HG03025 (cell line): ENCODE data around the gene RRP36.

Source experiments
- ATAC-seq: cut with Tn5 transposase; IDR thresholded peaks from one replicate; pipeline ENCODE4 v1.9.1; 2021; ENCODE audit warnings: mild to moderate bottlenecking, moderate library complexity; ENCODE audit not compliant: unreplicated experiment, low FRiP score

RRP36 gene

DNA sequence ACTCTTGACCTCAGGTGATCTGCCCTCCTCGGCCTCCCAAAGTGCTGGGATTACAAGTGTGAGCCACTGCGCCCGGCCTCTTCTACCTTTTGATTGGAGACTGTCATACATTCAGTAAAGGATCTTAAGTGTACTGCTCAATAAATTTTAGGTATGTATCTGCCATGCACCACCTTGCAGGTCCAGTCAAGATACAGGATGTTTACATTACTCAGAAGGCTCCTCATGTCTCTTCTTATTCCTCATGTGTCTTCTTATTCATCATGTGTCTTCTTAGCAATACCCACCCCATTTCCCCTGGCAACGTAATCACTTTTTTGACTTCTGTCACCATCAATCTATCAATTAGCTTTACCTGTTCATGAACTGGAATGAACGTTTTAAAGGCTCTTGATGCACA lies 15.6 kb upstream of the RRP36 start:
- no peak for ATAC-seq

GRCh38 chr6:43006251-43006650 lies 15.2 kb upstream of the RRP36 start:
- ATAC-seq = no peak

- no peak for ATAC-seq
Observed at GRCh38 chr6:43007126-43007525, 14.3 kb upstream of the RRP36 start.

GRCh38 chr6:43009124-43009523 lies 12.3 kb upstream of the RRP36 start:
- ATAC-seq = no peak

GRCh38 chr6:43011207-43011606 lies 10.2 kb upstream of the RRP36 start:
- ATAC-seq = no peak

GRCh38 chr6:43012364-43012763 lies 9.1 kb upstream of the RRP36 start:
- no peak for ATAC-seq

GRCh38 chr6:43013097-43013842 lies 8.2 kb upstream of the RRP36 start:
- ATAC-seq = no peak

- peak; percentile 89 for ATAC-seq
Observed at GRCh38 chr6:43013843-43014433, 7.5 kb upstream of the RRP36 start, which contains the start of the genes KLHDC3 and MEA1. TSS of gene KLHDC3 (plus strand) at chr6:43014249. CDS start at chr6:43017193, 2,944 bp downstream. TSS of gene MEA1 (minus strand) at chr6:43013946. CDS start at chr6:43013813, 133 bp downstream.

DNA sequence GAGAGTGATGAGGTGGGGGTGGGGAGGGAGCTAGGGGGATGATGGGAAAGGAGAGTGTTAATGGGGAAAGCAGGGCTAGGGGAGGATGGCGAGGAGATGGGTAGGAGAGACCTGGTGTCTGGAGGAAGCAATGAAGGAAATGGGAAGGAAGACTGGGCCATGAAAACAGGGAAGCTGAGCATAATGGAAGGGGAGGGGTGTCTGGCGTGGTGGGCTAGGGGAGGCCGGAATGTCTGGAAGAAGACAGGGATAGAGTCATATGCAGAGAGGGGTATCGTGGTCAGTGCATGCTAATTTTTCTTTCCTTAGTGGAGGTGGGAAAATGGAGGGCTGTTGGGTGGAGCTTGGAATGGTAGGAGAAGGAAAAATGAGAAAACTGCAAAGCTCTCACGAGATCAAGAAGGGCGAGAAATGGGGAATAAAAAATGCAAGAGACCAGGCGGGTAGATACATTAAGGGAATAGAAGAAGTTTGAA lies 7.0 kb upstream of the RRP36 start:
- ATAC-seq = no peak

- no peak for ATAC-seq
Observed at GRCh38 chr6:43016176-43016942, 5.1 kb upstream of the RRP36 start.

DNA sequence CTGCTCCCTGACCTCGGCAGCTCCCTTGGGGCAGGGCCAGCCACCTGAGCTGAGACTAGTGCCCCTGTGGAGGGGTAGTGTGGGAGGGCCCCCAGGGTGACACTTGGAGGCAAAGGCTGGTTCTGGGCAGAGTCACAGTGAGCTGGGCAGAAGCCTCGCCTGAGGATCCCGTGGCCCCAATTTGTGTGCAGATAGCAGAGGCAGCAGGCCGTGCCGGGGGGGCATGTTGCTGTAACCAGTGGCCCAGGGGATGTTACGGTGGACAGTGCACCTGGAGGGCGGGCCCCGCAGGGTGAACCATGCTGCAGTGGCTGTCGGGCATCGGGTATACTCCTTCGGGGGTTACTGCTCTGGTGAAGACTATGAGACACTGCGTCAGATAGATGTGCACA lies 4.5 kb upstream of the RRP36 start:
- no peak for ATAC-seq

GRCh38 chr6:43019152-43019551 lies 2.3 kb upstream of the RRP36 start:
- ATAC-seq = no peak

GRCh38 chr6:43020052-43020705 lies 1.2 kb upstream of the RRP36 start:
- no peak for ATAC-seq

- no peak for ATAC-seq
Observed at GRCh38 chr6:43020847-43021246, 576 bp upstream of the RRP36 start.

- ATAC-seq = no peak
Observed at GRCh38 chr6:43024436-43024835, 3.0 kb downstream of the RRP36 start.

GRCh38 chr6:43026365-43026764 lies 4.9 kb downstream of the RRP36 start:
- no peak for ATAC-seq

DNA sequence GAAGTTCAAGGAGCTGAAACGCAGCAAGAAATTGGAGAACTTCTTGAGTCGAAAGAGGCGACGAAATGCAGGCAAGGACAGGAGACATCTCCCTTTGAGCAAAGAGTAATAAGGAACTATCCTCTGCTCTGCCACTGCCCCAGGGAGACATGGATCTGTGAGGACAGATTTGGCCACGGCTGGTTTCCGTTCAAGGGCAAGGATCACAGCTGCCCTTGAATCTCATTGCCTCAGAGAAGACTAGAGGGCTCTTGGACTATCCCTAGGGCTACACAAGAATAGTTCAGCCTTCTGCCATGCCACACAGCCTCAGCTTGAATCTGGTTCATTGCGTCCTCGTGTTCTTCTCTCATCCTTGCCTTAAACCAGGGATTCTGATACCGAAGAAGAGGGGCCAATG lies 7.7 kb downstream of the RRP36 start:
- ATAC-seq = no peak

DNA sequence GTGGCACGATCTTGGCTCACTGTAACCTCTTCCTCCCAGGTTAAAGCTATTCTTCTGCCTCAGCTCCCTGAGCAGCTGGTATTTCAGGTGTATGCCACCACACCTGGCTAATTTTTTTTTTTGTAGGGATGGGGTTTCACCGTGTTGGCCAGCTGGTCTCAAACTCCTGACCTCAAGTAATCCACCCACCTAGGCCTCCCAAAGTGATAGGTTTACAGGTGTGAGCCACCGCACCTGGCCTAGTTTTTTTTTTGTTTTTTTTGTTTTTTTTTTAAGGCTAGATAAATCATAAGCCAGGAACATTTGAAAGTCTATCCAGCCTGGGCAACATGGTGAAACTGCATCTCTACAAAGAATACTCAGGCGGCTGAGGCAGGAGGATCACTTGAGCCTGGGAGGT lies 10.9 kb downstream of the RRP36 start:
- ATAC-seq = no peak

DNA sequence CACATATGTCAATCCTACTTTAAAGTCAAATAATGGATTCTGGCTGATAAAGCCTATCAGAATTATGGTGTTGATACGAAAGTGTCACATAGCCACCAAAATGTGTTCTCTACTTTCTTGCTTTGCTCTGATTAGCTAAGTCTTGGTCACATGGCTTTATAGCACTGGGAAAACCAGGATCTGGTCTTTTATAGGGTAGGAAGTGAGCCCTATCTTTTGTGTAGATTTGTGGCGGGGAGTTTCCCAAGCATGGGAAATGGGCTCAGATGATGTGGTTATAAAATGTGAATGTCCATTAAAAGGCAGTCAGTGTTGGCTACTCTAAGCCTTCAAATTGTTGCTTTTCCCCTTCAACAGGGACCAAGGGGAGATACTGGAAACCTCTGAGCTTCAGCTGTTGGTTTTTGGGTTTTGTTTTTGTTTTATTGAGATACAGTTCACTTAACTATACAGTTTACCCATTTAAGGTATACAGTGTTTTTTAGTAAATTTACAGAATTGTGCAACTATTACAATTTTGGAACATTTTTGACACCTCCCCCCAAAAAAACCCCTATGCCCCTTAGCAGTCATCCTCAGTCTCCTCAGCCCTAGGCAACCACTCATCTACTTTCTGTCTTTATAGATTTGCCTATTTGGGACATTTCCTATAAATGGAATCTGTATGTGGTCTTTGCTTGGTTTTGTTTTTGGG lies 12.2 kb downstream of the RRP36 start:
- no peak for ATAC-seq

GRCh38 chr6:43034190-43034525 lies 12.7 kb downstream of the RRP36 start:
- ATAC-seq = no peak
